ENCODE data around the gene ISLR.
"Not testable (repeated sequence)": the region's sequence is repeated elsewhere in the genome, so short reads cannot be mapped to it uniquely, and the experiment has no call there.

The ISLR gene

GRCh38 chr15:74159773-74160172 lies 13.7 kb upstream of the ISLR start:
- H3K4me3 ChIP-seq (ENCODE audit: low read depth, low read length): no peak overlapping the region
- ChIA-PET CTCF (interaction anchor here (0.6 to 1.7 kb wide), 3 partner anchors 9 to 161 kb away, joined by 3 to 8 read pairs (median 3); no protein-coding TSS in a partner anchor), POLR2A (no interaction called here)
- no peak for TF ChIP-seq CTCF (IDR thresholded peaks at IDR 0.05; ENCODE audit: insufficient read depth, low read length, missing control alignments)
- no peak for DNase-seq (ENCODE audit: low read depth, low spot score)

- POLR2A ChIA-PET; H3K4me3 ChIP-seq (ENCODE audit: low read depth, low read length); DNase-seq (ENCODE audit: low read depth, low spot score): not testable (repeated sequence)
- CTCF ChIA-PET: interaction anchor here (1.5 to 1.7 kb wide), 2 partner anchors 10 to 160 kb away, joined by 3 to 8 read pairs; no protein-coding TSS in a partner anchor
Observed at GRCh38 chr15:74160390-74160789, 13.1 kb upstream of the ISLR start.

GRCh38 chr15:74162195-74162536 lies 11.3 kb upstream of the ISLR start:
- DNase-seq (ENCODE audit: low read depth, low spot score); POLR2A ChIA-PET; H3K4me3 ChIP-seq (ENCODE audit: low read depth, low read length): not testable (repeated sequence)
- CTCF ChIA-PET: interaction anchor here (1.1 to 1.4 kb wide), 5 partner anchors 13 to 145 kb away, joined by 3 to 4 read pairs (median 3); no protein-coding TSS in a partner anchor

- CTCF ChIA-PET: interaction anchor here (0.8 to 1.5 kb wide), 4 partner anchors 8 to 155 kb away, joined by 3 to 6 read pairs (median 4); no protein-coding TSS in a partner anchor
- POLR2A ChIA-PET: interaction anchor here (0.5 kb wide), 1 partner anchor 881 kb away, joined by 3 read pairs; no protein-coding TSS in a partner anchor
- no peak overlapping the region for H3K4me3 ChIP-seq (ENCODE audit: low read depth, low read length)
- TF ChIP-seq CTCF (IDR thresholded peaks at IDR 0.05; ENCODE audit: insufficient read depth, low read length, missing control alignments): no peak
- no peak for DNase-seq (ENCODE audit: low read depth, low spot score)
Observed at GRCh38 chr15:74165461-74165860, 8.0 kb upstream of the ISLR start.

- no peak overlapping the region for H3K4me3 ChIP-seq (ENCODE audit: low read depth, low read length)
- POLR2A ChIA-PET: interaction anchor here (1.0 kb wide), 1 partner anchor 9 kb away, joined by 3 read pairs; no protein-coding TSS in a partner anchor
- DNase-seq (ENCODE audit: low read depth, low spot score): no peak
- TF ChIP-seq CTCF (IDR thresholded peaks at IDR 0.05; ENCODE audit: insufficient read depth, low read length, missing control alignments): no peak
- CTCF ChIA-PET: interaction anchor here (1.3 kb wide), 1 partner anchor 9 kb away, joined by 4 read pairs; no protein-coding TSS in a partner anchor
Observed at GRCh38 chr15:74167891-74168331, 5.6 kb upstream of the ISLR start.

- ChIA-PET POLR2A (no interaction called here), CTCF (no interaction called here)
- H3K4me3 ChIP-seq (ENCODE audit: low read depth, low read length): no peak overlapping the region
- no peak for DNase-seq (ENCODE audit: low read depth, low spot score)
- no peak for TF ChIP-seq CTCF (IDR thresholded peaks at IDR 0.05; ENCODE audit: insufficient read depth, low read length, missing control alignments)
Observed at GRCh38 chr15:74168711-74169126, 4.8 kb upstream of the ISLR start.

- H3K4me3 ChIP-seq (ENCODE audit: low read depth, low read length): no peak overlapping the region
- TF ChIP-seq CTCF (IDR thresholded peaks at IDR 0.05; ENCODE audit: insufficient read depth, low read length, missing control alignments): no peak
- POLR2A ChIA-PET: no interaction called here
- no peak for DNase-seq (ENCODE audit: low read depth, low spot score)
- CTCF ChIA-PET: no interaction called here
Observed at GRCh38 chr15:74170071-74170844, 3.3 kb upstream of the ISLR start.
